Activated T-cell treated with anti-CD3 and anti-CD28 coated beads for 1 hour (primary cell): ENCODE data around the gene FAM13C.

Source experiments
- DNase-seq: peaks from one replicate; pipeline ENCODE4 v3.0.0-alpha.2; 2020; ENCODE audit warnings: low read depth

Gene FAM13C

GRCh38 chr10:59315465-59315864 is 46.9 kb downstream of the FAM13C start:
- no peak for DNase-seq

- no peak for DNase-seq
Observed at GRCh38 chr10:59314268-59314667, 48.1 kb downstream of the FAM13C start.

- no peak for DNase-seq
Observed at GRCh38 chr10:59312247-59312646, 50.1 kb downstream of the FAM13C start.

GRCh38 chr10:59311025-59311424 is 51.3 kb downstream of the FAM13C start:
- DNase-seq = no peak

GRCh38 chr10:59310324-59310914 is 51.9 kb downstream of the FAM13C start:
- no peak for DNase-seq

- no peak for DNase-seq
Observed at GRCh38 chr10:59304521-59305097, 57.7 kb downstream of the FAM13C start.

- no peak for DNase-seq
Observed at GRCh38 chr10:59303018-59303417, 59.3 kb downstream of the FAM13C start.

- no peak for DNase-seq
Observed at GRCh38 chr10:59302381-59302780, 60.0 kb downstream of the FAM13C start.

GRCh38 chr10:59301067-59301754 is 61.1 kb downstream of the FAM13C start:
- no peak for DNase-seq

- no peak for DNase-seq
Observed at GRCh38 chr10:59300386-59300785, 62.0 kb downstream of the FAM13C start.

GRCh38 chr10:59299933-59300332 is 62.4 kb downstream of the FAM13C start:
- no peak for DNase-seq

GRCh38 chr10:59290448-59290847 is 71.9 kb downstream of the FAM13C start:
- DNase-seq = no peak

- DNase-seq = no peak
Observed at GRCh38 chr10:59289853-59290252, 72.5 kb downstream of the FAM13C start.

GRCh38 chr10:59287587-59288255 is 74.6 kb downstream of the FAM13C start:
- DNase-seq = no peak

- DNase-seq = no peak
Observed at GRCh38 chr10:59285848-59286247, 76.5 kb downstream of the FAM13C start.

- DNase-seq = no peak
Observed at GRCh38 chr10:59285073-59285472, 77.3 kb downstream of the FAM13C start.

- no peak for DNase-seq
Observed at GRCh38 chr10:59284118-59284975, 78.0 kb downstream of the FAM13C start.

- DNase-seq = no peak
Observed at GRCh38 chr10:59283456-59284091, 78.8 kb downstream of the FAM13C start.

- DNase-seq = no peak
Observed at GRCh38 chr10:59281861-59282260, 80.5 kb downstream of the FAM13C start.

GRCh38 chr10:59279991-59280505 is 82.3 kb downstream of the FAM13C start:
- DNase-seq = no peak

- DNase-seq = no peak
Observed at GRCh38 chr10:59279476-59279875, 82.9 kb downstream of the FAM13C start.
